PC-9 (cell line): ENCODE measurements around the gene RGSL1. TPM values are rescaled to one million over a fixed set of nuclear protein-coding genes. Genes with fewer than 3 reads are reported as not detected.

Source experiments
- BruUV-seq: library from RNA; stranded (reverse); fragments of 400-500 nt; replicated peaks from 2 replicates; lab custom pipeline; 2021; lab: Mats Ljungman, UMichigan
- CTCF ChIA-PET: fragments of 300-600 bp; sonication (Branson Sonifier 250); formaldehyde crosslinking; loops from one replicate; lab custom pipeline; 2022; ENCODE audit warnings: antibody characterized with exemption; lab: Charles Lee
- POLR2A ChIA-PET: fragments of 300-600 bp; sonication (Branson Sonifier 250); formaldehyde crosslinking; loops from one replicate; lab custom pipeline; 2022; ENCODE audit warnings: antibody characterized with exemption; ENCODE audit not compliant: unreplicated experiment; lab: Charles Lee
- DNase-seq, 2 experiments: peaks; one replicate each; pipeline versions ENCODE4 v3.0.0 to v3.0.0-alpha.2; 2015 to 2022; ENCODE audit warnings: mixed read lengths in 1 of 2
- H2AFZ ChIP-seq: fragments of 200-600 bp; sonication (generic); 2 replicates; pipeline ENCODE4 v1.8.1; 2017; ENCODE audit warnings: antibody characterized with exemption
- H3F3A ChIP-seq: fragments of 200-600 bp; sonication (generic); 2 replicates; pipeline ENCODE4 v1.8.1; 2017; ENCODE audit warnings: antibody characterized with exemption, mild to moderate bottlenecking, low read depth; ENCODE audit not compliant: insufficient read depth
- H3K27ac ChIP-seq: fragments of 200-600 bp; sonication (generic); 2 replicates; pipeline ENCODE4 v1.6.1; 2016; ENCODE audit warnings: mixed run types
- H3K27me3 ChIP-seq: fragments of 200-600 bp; sonication (generic); 2 replicates; pipeline ENCODE4 v1.6.1; 2016; ENCODE audit warnings: low read depth, mixed run types; ENCODE audit not compliant: insufficient read depth
- H3K36me3 ChIP-seq: fragments of 200-600 bp; sonication (generic); 2 replicates; pipeline ENCODE4 v1.6.1; 2016; ENCODE audit warnings: low read depth, mixed run types
- H3K4me1 ChIP-seq: fragments of 200-600 bp; sonication (generic); replicated peaks from 2 replicates; pipeline ENCODE4 v1.6.1; 2016; ENCODE audit warnings: mixed run types; ENCODE audit not compliant: insufficient read depth
- H3K4me2 ChIP-seq: fragments of 200-600 bp; sonication (generic); 2 replicates; pipeline ENCODE4 v1.6.1; 2017; ENCODE audit warnings: mixed run types
- H3K4me3 ChIP-seq: fragments of 200-600 bp; sonication (generic); 2 replicates; pipeline ENCODE4 v1.6.1; 2016; ENCODE audit warnings: mixed run types
- H3K79me2 ChIP-seq: fragments of 200-600 bp; sonication (generic); 2 replicates; pipeline ENCODE4 v1.6.1; 2017; ENCODE audit warnings: low read depth, mixed run types
- H3K9me2 ChIP-seq: fragments of 200-600 bp; sonication (generic); 2 replicates; pipeline ENCODE4 v1.8.1; 2017; ENCODE audit warnings: mild to moderate bottlenecking; ENCODE audit not compliant: insufficient read depth
- H3K9me3 ChIP-seq: fragments of 200-600 bp; sonication (generic); 2 replicates; pipeline ENCODE4 v1.8.1; 2016; ENCODE audit warnings: low read depth; ENCODE audit not compliant: insufficient read depth
- H4K20me1 ChIP-seq: fragments of 200-600 bp; sonication (generic); 2 replicates; pipeline ENCODE4 v1.8.1; 2017; ENCODE audit not compliant: insufficient read depth
- EZH2 ChIP-seq: fragments of 200-600 bp; sonication (generic); IDR thresholded peaks from 2 replicates; pipeline ENCODE4 v1.8.0; 2017; ENCODE audit warnings: antibody characterized with exemption, low read depth
- intact Hi-C: fragments of 100-400 bp; cut with micrococcal nuclease; formaldehyde crosslinking; loops from one replicate; pipeline ENCODE4 v1.10.0; 2022; ENCODE audit not compliant: unreplicated experiment
- total RNA-seq: library from RNA; stranded (reverse); gene quantifications from 2 replicates; pipeline ENCODE4 v1.2.3, GENCODE V29; 2021
- TF ChIP-seq, protein P1 (sequence below): fragments of 200-600 bp; sonication (generic); conservative IDR thresholded peaks from 2 replicates; pipeline ENCODE4 v1.6.1; 2017; ENCODE audit warnings: mixed run types, antibody characterized with exemption, mild to moderate bottlenecking, moderate library complexity

The RGSL1 gene
- total RNA-seq, 1 experiment from 2014 or later = not detected

DNA sequence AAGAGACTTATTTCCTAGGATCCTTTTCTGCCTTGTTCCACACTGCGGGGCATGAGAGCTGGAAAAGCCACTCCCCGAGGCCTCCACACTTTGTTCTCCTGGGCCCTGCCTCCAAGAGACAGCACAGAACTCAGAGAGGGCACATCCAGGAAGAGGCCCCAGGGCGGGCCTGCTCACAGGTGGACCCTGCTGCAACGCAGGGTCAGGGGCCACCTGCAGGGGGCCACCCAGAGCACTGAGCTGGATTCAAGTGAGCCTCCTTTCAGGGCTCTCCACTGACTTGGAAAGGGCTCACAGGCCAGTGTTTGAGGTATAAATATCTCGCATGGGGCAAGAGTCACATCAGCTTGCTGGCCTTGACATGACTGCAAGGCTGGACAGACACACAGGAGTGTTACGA lies 149.4 kb downstream of the RGSL1 start:
- no peaks in the 10 kb centered on the region for H3K79me2 ChIP-seq
- CTCF ChIA-PET = no interaction called here
- H3K9me3 ChIP-seq = no peaks in the 10 kb centered on the region
- intact Hi-C loops = no loop called here
- no peaks in the 10 kb centered on the region for H4K20me1 ChIP-seq
- no peaks in the 10 kb centered on the region for H3K36me3 ChIP-seq
- no peaks in the 10 kb centered on the region for H3F3A ChIP-seq
- H3K9me2 ChIP-seq = no peaks in the 10 kb centered on the region
- no peak for TF ChIP-seq EZH2
- TF ChIP-seq, protein P1, sequence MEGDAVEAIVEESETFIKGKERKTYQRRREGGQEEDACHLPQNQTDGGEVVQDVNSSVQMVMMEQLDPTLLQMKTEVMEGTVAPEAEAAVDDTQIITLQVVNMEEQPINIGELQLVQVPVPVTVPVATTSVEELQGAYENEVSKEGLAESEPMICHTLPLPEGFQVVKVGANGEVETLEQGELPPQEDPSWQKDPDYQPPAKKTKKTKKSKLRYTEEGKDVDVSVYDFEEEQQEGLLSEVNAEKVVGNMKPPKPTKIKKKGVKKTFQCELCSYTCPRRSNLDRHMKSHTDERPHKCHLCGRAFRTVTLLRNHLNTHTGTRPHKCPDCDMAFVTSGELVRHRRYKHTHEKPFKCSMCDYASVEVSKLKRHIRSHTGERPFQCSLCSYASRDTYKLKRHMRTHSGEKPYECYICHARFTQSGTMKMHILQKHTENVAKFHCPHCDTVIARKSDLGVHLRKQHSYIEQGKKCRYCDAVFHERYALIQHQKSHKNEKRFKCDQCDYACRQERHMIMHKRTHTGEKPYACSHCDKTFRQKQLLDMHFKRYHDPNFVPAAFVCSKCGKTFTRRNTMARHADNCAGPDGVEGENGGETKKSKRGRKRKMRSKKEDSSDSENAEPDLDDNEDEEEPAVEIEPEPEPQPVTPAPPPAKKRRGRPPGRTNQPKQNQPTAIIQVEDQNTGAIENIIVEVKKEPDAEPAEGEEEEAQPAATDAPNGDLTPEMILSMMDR = peak; percentile 49; the same call in 1 of the 2 replicates
- no TSS peak for BruUV-seq
- POLR2A ChIA-PET = no interaction called here
- no peak overlapping the region for H3K4me3 ChIP-seq
- no peak overlapping the region for H3K4me2 ChIP-seq
- DNase-seq = no peak
- no peak overlapping the region for H2AFZ ChIP-seq
- no peak overlapping the region for H3K27ac ChIP-seq
- no peaks in the 10 kb centered on the region for H3K27me3 ChIP-seq
- H3K4me1 ChIP-seq = peaks cover 15% of the 10 kb centered on the region

DNA sequence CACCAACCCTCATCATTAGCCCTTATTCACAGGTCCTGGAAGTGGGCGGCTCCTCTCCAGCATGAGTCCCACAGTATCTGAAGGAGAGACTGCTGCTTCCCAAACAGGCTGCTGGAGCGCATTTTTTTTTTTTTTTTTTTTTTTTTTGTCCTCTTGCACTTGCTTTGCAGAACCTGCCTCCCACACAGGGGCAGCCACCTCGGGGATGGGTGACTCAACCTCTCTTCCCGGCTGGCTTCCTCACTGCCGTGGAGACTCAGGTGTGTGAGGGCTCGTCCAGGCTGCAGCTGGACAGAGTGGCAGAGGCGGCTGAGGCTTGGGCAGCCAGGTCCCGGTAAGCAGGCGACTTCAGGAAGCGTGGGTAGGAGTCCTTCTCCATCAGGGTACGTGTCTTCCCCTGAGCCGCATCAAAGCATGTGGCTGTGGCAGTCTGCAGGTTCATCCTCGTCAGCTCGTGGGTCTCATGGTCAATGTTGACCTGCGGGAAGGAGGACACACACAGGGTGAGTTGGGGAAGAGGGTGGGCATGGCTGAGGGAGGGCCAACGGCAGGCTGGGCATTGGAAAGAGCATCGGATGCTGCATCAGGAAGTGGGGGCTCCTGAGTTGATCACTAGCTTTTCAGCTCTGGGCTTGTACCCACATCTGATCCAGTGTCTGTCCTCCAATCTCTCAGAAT lies 150.2 kb downstream of the RGSL1 start:
- H3K27me3 ChIP-seq = no peaks in the 10 kb centered on the region
- H3K36me3 ChIP-seq = no peaks in the 10 kb centered on the region
- TF ChIP-seq, protein P1 = no peak
- TF ChIP-seq EZH2 = no peak
- no peak overlapping the region for H2AFZ ChIP-seq
- no peaks in the 10 kb centered on the region for H3F3A ChIP-seq
- no peaks in the 10 kb centered on the region for H3K9me2 ChIP-seq
- no peaks in the 10 kb centered on the region for H3K9me3 ChIP-seq
- H3K27ac ChIP-seq = no peak overlapping the region
- BruUV-seq = no TSS peak
- ChIA-PET POLR2A (no interaction called here), CTCF (no interaction called here)
- DNase-seq = no peak
- no peak overlapping the region for H3K4me2 ChIP-seq
- H3K4me1 ChIP-seq = peaks cover 15% of the 10 kb centered on the region
- intact Hi-C loops = loop anchor here (2.0 to 5.0 kb wide), 3 partner anchors 153 to 1022 kb away; partner anchors contain the start of gene DHX9
- no peaks in the 10 kb centered on the region for H4K20me1 ChIP-seq
- H3K79me2 ChIP-seq = no peaks in the 10 kb centered on the region
- no peak overlapping the region for H3K4me3 ChIP-seq

DNA sequence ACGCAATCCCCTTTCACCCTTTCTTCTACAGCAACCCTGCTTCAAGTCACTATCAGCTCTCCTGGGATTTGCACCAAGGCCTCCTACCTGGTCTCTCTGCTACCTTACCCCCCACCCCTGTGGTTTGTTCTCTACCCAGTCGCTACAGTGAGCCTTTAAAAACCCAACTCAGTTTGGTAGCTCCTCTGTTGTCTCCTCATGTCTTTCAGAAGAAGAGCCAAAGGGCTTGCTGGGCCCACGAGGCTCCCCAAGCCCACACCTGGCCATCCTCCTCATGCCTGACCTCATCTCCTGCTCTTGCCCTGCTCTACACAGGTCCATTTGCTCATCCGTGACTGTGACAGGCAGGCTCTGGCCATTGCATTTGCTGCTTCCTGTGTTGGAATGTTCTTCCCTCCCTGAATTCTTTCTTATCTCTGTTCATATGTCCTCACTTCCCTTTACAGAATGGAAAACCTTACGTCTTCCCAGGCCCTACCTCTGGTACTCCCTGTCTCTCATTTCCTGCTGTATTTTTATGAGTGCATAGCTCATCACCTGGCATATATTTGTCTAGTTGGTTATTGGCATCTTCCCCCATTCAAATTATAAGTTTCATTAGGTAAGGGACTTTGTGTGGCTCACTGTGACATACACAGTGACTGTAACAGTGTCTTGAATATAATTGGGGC lies 150.9 kb downstream of the RGSL1 start:
- Histone ChIP-seq H3K9me3 (no peaks in the 10 kb centered on the region), H3K4me2 (no peak overlapping the region), H3K9me2 (no peaks in the 10 kb centered on the region), H2AFZ (no peak overlapping the region), H3K36me3 (no peaks in the 10 kb centered on the region), H3K27ac (no peak overlapping the region), H3K79me2 (no peaks in the 10 kb centered on the region), H3K27me3 (no peaks in the 10 kb centered on the region), H3K4me1 (peaks cover 15% of the 10 kb centered on the region), H4K20me1 (no peaks in the 10 kb centered on the region), H3F3A (no peaks in the 10 kb centered on the region), H3K4me3 (no peak overlapping the region)
- DNase-seq = no peak
- no TSS peak for BruUV-seq
- intact Hi-C loops = loop anchor here (1.0 to 5.0 kb wide), 4 partner anchors 154 to 1021 kb away; partner anchors contain the start of gene DHX9
- CTCF ChIA-PET = interaction anchor here (0.6 to 1.3 kb wide), 5 partner anchors 115 to 548 kb away, joined by 3 to 22 read pairs (median 7); no protein-coding TSS in a partner anchor
- POLR2A ChIA-PET = no interaction called here
- TF ChIP-seq, protein P1 = no peak
- TF ChIP-seq EZH2 = no peak
